HCT116 (cell line): Measurements from ENCODE around the gene CBX4. TPM values are rescaled to one million over a fixed set of nuclear protein-coding genes. Genes with fewer than 3 reads are reported as not detected.

Experiments used
- ATAC-seq: fragments of 200-7000 bp; cut with Tn5 transposase; 2 replicates; pipeline ENCODE4 v1.9.1; 2020; ENCODE audit warnings: mild to moderate bottlenecking, moderate library complexity
- BruUV-seq: library from RNA; stranded (reverse); fragments of 400-500 nt; replicated peaks from 2 replicates; lab custom pipeline; 2021; lab: Mats Ljungman, UMichigan
- CTCF ChIA-PET: fragments of 300-600 bp; sonication (Branson Sonifier 250); formaldehyde crosslinking; loops from one replicate; lab custom pipeline; 2021; ENCODE audit warnings: antibody characterized with exemption; lab: Charles Lee
- POLR2A ChIA-PET: fragments of 300-600, 350-600 bp; sonication (Branson Sonifier 250); formaldehyde crosslinking; loops from one replicate; lab custom pipeline; 2021; ENCODE audit warnings: antibody characterized with exemption; lab: Charles Lee
- RAD21 ChIA-PET, 2 experiments: fragments of 300-600 bp; sonication (Branson Sonifier 250); formaldehyde crosslinking; loops; one replicate each; lab custom pipeline; 2023; ENCODE audit warnings: low total read pairs in 2 of 2; ENCODE audit not compliant: uncharacterized antibody in 2 of 2, unreplicated experiment in 2 of 2, low non-redundant PET in 1 of 2; lab: Charles Lee
- DNase-seq: peaks from one replicate; pipeline ENCODE4 v3.0.0-alpha.2; 2010; ENCODE audit warnings: low read depth, low spot score
- H2AFZ ChIP-seq: fragments of 200-600 bp; shearing (Covaris generic), sonication (generic); 2 replicates; pipeline ENCODE4 v1.6.1; 2017; ENCODE audit warnings: low read depth, mixed run types, mixed read lengths, antibody characterized with exemption, low read length; ENCODE audit not compliant: poor library complexity, severe bottlenecking
- H3K27ac ChIP-seq: 2 replicates; pipeline ENCODE4 v1.5.1; 2012; ENCODE audit warnings: low read depth, low read length
- H3K27me3 ChIP-seq: fragments of 200-600 bp; sonication (generic); 2 replicates; pipeline ENCODE4 v1.6.1; 2016; ENCODE audit warnings: mixed run types, low read length, mixed read lengths; ENCODE audit not compliant: insufficient read depth
- H3K36me3 ChIP-seq, 2 experiments: fragments of 200-500 bp in 1 of 2; fragments of 200-600 bp in 1 of 2; sonication (Bioruptor generic) in 1 of 2; sonication (generic) in 1 of 2; 2 replicates each; pipeline versions ENCODE4 v1.5.1 to v1.6.1; 2014 to 2016; ENCODE audit warnings: low read length in 2 of 2, inconsistent platforms in 1 of 2, mixed read lengths in 1 of 2, mixed run types in 1 of 2; ENCODE audit not compliant: insufficient read depth in 2 of 2, control insufficient read depth in 1 of 2
- H3K4me1 ChIP-seq, 2 experiments: fragments of 200-600 bp in 1 of 2; sonication (generic) in 1 of 2; 2 replicates each; pipeline versions ENCODE4 v1.5.1 to v1.6.1; 2012 to 2017; ENCODE audit warnings: low read length in 2 of 2, inconsistent platforms in 1 of 2, mild to moderate bottlenecking in 1 of 2, mixed read lengths in 1 of 2, mixed run types in 1 of 2, moderate library complexity in 1 of 2; ENCODE audit not compliant: insufficient read depth in 2 of 2, control insufficient read depth in 1 of 2
- H3K4me2 ChIP-seq: fragments of 200-600 bp; sonication (generic); 2 replicates; pipeline ENCODE4 v1.6.1; 2017; ENCODE audit warnings: mixed run types, low read length, mixed read lengths
- H3K4me3 ChIP-seq, 2 experiments: fragments of 200-600 bp in 1 of 2; sonication (generic) in 1 of 2; replicated peaks in 1 of 2; 2 replicates each; pipeline ENCODE4 v1.5.1; 2011 to 2016; ENCODE audit warnings: low read length in 2 of 2, control low read depth in 1 of 2, low read depth in 1 of 2, mild to moderate bottlenecking in 1 of 2, mixed read lengths in 1 of 2, mixed run types in 1 of 2
- H3K79me2 ChIP-seq: fragments of 200-600 bp; sonication (generic); 2 replicates; pipeline ENCODE4 v1.6.1; 2017; ENCODE audit warnings: mild to moderate bottlenecking, mixed run types, low read length, moderate library complexity, mixed read lengths; ENCODE audit not compliant: insufficient read depth
- H3K9ac ChIP-seq: fragments of 200-600 bp; sonication (generic); 2 replicates; pipeline ENCODE4 v1.6.1; 2016; ENCODE audit warnings: low read length, mixed read lengths
- H3K9me2 ChIP-seq: fragments of 200-600 bp; sonication (generic), shearing (Covaris generic); 2 replicates; pipeline ENCODE4 v1.6.1; 2017; ENCODE audit warnings: mixed run types, mild to moderate bottlenecking, moderate library complexity; ENCODE audit not compliant: insufficient read depth
- H3K9me3 ChIP-seq, 2 experiments: fragments of 200-500 bp in 1 of 2; fragments of 200-600 bp in 1 of 2; sonication (Bioruptor generic) in 1 of 2; sonication (generic) in 1 of 2; 2 replicates each; pipeline ENCODE4 v1.6.1; 2014 to 2017; ENCODE audit warnings: low read length in 2 of 2, mixed read lengths in 2 of 2, inconsistent platforms in 1 of 2, low read depth in 1 of 2, mild to moderate bottlenecking in 1 of 2, mixed run types in 1 of 2, moderate library complexity in 1 of 2; ENCODE audit not compliant: control insufficient read depth in 1 of 2, insufficient read depth in 1 of 2
- H4K20me1 ChIP-seq: fragments of 200-600 bp; sonication (generic), shearing (Covaris generic); 2 replicates; pipeline ENCODE4 v1.6.1; 2017; ENCODE audit warnings: mixed run types, mild to moderate bottlenecking, moderate library complexity; ENCODE audit not compliant: insufficient read depth
- EGR1 ChIP-seq: IDR thresholded peaks from 2 replicates; pipeline ENCODE4 v1.6.1; 2012; ENCODE audit warnings: low read depth
- EZH2 ChIP-seq: fragments of 200-600 bp; sonication (generic); IDR thresholded peaks from 2 replicates; pipeline ENCODE4 v1.6.1; 2017; ENCODE audit warnings: antibody characterized with exemption, mixed run types
- POLR2A ChIP-seq: IDR thresholded peaks from 2 replicates; pipeline ENCODE4 v1.7.0; 2011; ENCODE audit warnings: borderline replicate concordance; ENCODE audit not compliant: insufficient read depth, insufficient read length; ENCODE audit errors: extremely low read depth
- RAD21 ChIP-seq: IDR thresholded peaks from 2 replicates; pipeline ENCODE4 v1.6.1; 2012; ENCODE audit warnings: low read depth, mild to moderate bottlenecking
- SIN3A ChIP-seq: IDR thresholded peaks from 2 replicates; pipeline ENCODE4 v1.6.1; 2012; ENCODE audit warnings: low read depth
- SP1 ChIP-seq: IDR thresholded peaks from 2 replicates; pipeline ENCODE4 v1.6.1; 2012; ENCODE audit warnings: low read depth
- YY1 ChIP-seq: IDR thresholded peaks from 2 replicates; pipeline ENCODE4 v1.6.1; 2011; ENCODE audit warnings: low read length, low read depth, moderate library complexity, mild to moderate bottlenecking; ENCODE audit not compliant: insufficient replicate concordance; ENCODE audit errors: extremely low read depth
- intact Hi-C: fragments of 100-400 bp; cut with micrococcal nuclease; formaldehyde crosslinking; loops from 2 replicates; pipeline ENCODE4 v1.10.0; 2022
- total RNA-seq: library from RNA; stranded (reverse); gene quantifications from one replicate; pipeline ENCODE4 v1.2.1, GENCODE V29; 2021; ENCODE audit not compliant: unreplicated experiment
- TF ChIP-seq, protein P1 (sequence below): IDR thresholded peaks from 2 replicates; pipeline ENCODE4 v1.6.1; 2012; ENCODE audit warnings: low read depth
- TF ChIP-seq, protein P2 (sequence below): IDR thresholded peaks from 2 replicates; pipeline ENCODE4 v1.6.1; 2011; ENCODE audit warnings: mild to moderate bottlenecking, low read length, moderate library complexity; ENCODE audit not compliant: insufficient replicate concordance; ENCODE audit errors: extremely low read depth

The CBX4 gene
- total RNA-seq, 1 experiment from 2014 or later = 60.9 TPM

DNA sequence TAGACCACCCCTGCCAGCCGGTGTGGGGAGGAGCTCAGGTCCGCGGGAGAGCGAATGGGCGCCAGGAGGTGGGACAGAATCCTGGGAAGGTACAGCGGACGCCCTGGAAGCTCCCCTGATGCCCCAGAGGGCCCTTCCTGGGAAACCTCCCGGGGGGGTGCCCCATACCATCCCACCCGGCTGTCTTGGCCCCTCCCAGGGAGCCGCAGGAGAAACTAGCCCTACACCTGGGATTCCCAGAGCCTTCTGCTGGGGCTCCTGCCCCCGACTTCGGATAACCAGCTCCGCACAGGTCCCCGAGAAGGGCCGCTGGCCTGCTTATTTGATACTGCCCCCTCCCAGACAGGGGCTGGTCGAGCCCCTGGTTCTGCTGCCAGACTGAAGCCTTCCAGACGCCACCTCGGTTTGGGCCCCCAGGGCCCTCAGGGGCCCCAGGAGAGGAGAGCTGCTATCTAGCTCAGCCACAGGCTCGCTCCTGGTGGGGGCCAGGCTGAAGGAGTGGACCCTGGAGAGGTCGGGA lies 3.0 kb upstream of the CBX4 start:
- Histone ChIP-seq H3K27ac (no peak overlapping the region), H3K4me1 (peaks cover 29 to 46% of the 10 kb centered on the region in 2 experiments), H3K4me2 (no peak overlapping the region), H3K27me3 (no peaks in the 10 kb centered on the region), H2AFZ (no peak overlapping the region), H3K9me3 (no peaks in the 10 kb centered on the region), H3K9ac (no peak overlapping the region), H3K36me3 (no peaks in the 10 kb centered on the region; a peak in 1 of 4 replicates), H3K79me2 (peaks cover 15% of the 10 kb centered on the region), H3K9me2 (no peaks in the 10 kb centered on the region), H4K20me1 (peaks cover 4% of the 10 kb centered on the region; the same call in 1 of the 2 replicates), H3K4me3 (no peak overlapping the region)
- ChIA-PET RAD21 (no interaction called here), CTCF (interaction anchor here (4.5 kb wide), 1 partner anchor 8 kb away, joined by 67 read pairs; no protein-coding TSS in a partner anchor), POLR2A (interaction anchor here (1.3 to 1.8 kb wide), 2 partner anchors 8 to 9 kb away, joined by 3 to 5 read pairs; no protein-coding TSS in a partner anchor)
- BruUV-seq = no TSS peak
- intact Hi-C loops = no loop called here
- ATAC-seq = no peak
- no peak for DNase-seq
- TF ChIP-seq EGR1 (no peak), SP1 (no peak), EZH2 (no peak), SIN3A (no peak), YY1 (no peak), POLR2A (no peak), RAD21 (no peak)
- TF ChIP-seq, protein P1, sequence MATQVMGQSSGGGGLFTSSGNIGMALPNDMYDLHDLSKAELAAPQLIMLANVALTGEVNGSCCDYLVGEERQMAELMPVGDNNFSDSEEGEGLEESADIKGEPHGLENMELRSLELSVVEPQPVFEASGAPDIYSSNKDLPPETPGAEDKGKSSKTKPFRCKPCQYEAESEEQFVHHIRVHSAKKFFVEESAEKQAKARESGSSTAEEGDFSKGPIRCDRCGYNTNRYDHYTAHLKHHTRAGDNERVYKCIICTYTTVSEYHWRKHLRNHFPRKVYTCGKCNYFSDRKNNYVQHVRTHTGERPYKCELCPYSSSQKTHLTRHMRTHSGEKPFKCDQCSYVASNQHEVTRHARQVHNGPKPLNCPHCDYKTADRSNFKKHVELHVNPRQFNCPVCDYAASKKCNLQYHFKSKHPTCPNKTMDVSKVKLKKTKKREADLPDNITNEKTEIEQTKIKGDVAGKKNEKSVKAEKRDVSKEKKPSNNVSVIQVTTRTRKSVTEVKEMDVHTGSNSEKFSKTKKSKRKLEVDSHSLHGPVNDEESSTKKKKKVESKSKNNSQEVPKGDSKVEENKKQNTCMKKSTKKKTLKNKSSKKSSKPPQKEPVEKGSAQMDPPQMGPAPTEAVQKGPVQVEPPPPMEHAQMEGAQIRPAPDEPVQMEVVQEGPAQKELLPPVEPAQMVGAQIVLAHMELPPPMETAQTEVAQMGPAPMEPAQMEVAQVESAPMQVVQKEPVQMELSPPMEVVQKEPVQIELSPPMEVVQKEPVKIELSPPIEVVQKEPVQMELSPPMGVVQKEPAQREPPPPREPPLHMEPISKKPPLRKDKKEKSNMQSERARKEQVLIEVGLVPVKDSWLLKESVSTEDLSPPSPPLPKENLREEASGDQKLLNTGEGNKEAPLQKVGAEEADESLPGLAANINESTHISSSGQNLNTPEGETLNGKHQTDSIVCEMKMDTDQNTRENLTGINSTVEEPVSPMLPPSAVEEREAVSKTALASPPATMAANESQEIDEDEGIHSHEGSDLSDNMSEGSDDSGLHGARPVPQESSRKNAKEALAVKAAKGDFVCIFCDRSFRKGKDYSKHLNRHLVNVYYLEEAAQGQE = no peak
- TF ChIP-seq, protein P2, sequence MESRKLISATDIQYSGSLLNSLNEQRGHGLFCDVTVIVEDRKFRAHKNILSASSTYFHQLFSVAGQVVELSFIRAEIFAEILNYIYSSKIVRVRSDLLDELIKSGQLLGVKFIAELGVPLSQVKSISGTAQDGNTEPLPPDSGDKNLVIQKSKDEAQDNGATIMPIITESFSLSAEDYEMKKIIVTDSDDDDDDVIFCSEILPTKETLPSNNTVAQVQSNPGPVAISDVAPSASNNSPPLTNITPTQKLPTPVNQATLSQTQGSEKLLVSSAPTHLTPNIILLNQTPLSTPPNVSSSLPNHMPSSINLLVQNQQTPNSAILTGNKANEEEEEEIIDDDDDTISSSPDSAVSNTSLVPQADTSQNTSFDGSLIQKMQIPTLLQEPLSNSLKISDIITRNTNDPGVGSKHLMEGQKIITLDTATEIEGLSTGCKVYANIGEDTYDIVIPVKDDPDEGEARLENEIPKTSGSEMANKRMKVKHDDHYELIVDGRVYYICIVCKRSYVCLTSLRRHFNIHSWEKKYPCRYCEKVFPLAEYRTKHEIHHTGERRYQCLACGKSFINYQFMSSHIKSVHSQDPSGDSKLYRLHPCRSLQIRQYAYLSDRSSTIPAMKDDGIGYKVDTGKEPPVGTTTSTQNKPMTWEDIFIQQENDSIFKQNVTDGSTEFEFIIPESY = no peak
